ENCODE results near the gene FOXL3. TPM values are rescaled to one million over a fixed set of nuclear protein-coding genes. Genes with fewer than 3 reads are reported as not detected.

FOXL3 gene
- total RNA-seq, 1 donor from 2014 or later, result not detected

DNA sequence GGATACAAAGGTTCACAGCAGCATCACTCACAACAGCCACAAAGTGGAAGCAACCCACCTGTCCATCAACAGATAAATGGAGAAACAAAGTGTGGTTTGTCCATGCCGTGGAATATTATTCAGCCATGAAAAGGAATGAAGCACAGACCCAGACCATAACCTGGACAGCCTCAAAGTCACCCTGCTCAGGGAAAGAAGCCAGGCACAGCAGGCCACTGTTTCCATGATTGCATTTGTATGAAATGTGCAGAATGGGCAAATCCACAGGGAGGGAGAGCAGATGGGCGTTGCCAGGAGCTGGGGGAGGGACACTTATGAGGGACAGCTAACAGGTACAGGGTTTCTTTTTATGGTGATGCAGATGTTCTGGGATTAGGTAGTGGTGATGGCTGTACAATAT lies 30.3 kb downstream of the FOXL3 start:
- Mint-ChIP-seq H3K27me3 (peaks cover 37% of the 10 kb centered on the region), H3K4me1 (peaks cover 2% of the 10 kb centered on the region), H3K27ac (no peak overlapping the region), H3K36me3 (ENCODE audit: low read depth) (no peaks in the 10 kb centered on the region), H3K4me3 (no peak overlapping the region), H3K9me3 (no peaks in the 10 kb centered on the region)
- CTCF ChIA-PET, result interaction anchor here (1.8 kb wide), 1 partner anchor 317 kb away, joined by 7 read pairs; no protein-coding TSS in a partner anchor
- intact Hi-C loops (cut with micrococcal nuclease), result loop anchor here (5.0 kb wide), 1 partner anchor 407 kb away; the partner anchor contains the start of genes DNAAF5 and PRKAR1B
- DNase-seq (no peak), ATAC-seq (ENCODE audit: low read depth) (no peak)
- POLR2A ChIA-PET, result no interaction called here
- TF ChIP-seq, protein P1, sequence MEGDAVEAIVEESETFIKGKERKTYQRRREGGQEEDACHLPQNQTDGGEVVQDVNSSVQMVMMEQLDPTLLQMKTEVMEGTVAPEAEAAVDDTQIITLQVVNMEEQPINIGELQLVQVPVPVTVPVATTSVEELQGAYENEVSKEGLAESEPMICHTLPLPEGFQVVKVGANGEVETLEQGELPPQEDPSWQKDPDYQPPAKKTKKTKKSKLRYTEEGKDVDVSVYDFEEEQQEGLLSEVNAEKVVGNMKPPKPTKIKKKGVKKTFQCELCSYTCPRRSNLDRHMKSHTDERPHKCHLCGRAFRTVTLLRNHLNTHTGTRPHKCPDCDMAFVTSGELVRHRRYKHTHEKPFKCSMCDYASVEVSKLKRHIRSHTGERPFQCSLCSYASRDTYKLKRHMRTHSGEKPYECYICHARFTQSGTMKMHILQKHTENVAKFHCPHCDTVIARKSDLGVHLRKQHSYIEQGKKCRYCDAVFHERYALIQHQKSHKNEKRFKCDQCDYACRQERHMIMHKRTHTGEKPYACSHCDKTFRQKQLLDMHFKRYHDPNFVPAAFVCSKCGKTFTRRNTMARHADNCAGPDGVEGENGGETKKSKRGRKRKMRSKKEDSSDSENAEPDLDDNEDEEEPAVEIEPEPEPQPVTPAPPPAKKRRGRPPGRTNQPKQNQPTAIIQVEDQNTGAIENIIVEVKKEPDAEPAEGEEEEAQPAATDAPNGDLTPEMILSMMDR (IDR thresholded peaks at IDR 0.05), result no peak

DNA sequence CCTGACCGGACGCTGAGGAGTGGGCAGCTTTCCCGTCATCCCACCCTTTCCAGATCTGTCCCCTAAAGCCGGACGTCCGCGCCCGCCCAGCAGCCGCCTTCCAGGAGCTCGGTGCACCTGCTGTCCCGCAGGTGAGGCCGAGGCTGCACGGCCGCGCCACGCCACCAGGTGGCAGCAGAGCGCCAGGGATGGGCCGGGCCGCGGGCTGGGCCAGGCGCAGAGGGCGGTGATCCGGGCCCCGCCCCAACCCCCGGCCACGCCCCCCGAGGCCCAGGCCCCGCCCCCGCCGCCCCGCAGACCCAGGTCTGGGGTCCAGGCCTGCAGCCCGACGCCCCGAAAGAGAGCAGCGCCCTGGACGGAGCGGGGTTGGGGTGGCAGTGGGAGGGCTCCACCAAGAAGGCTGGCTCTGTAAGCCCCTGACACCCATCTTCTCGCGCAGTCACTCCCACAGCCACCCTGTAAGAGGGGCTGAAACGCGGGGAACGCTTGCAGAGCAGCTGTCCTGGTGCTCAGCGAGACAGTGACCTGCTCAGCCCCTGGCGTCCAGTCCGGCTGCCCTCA lies 32.2 kb downstream of the FOXL3 start:
- Mint-ChIP-seq H3K27me3 (peaks cover 26% of the 10 kb centered on the region), H3K9me3 (peaks cover 3% of the 10 kb centered on the region), H3K36me3 (ENCODE audit: low read depth) (no peaks in the 10 kb centered on the region), H3K4me1 (peaks cover 2% of the 10 kb centered on the region), H3K27ac (no peak overlapping the region), H3K4me3 (no peak overlapping the region)
- ATAC-seq (ENCODE audit: low read depth), result peak; percentile 100
- ChIA-PET CTCF (interaction anchor here (0.9 to 2.0 kb wide), 6 partner anchors 315 to 551 kb away, joined by 3 to 15 read pairs (median 4); no protein-coding TSS in a partner anchor), POLR2A (interaction anchor here (0.6 kb wide), 1 partner anchor 491 kb away, joined by 3 read pairs; no protein-coding TSS in a partner anchor)
- intact Hi-C loops (cut with micrococcal nuclease), result loop anchor here (1.0 to 5.0 kb wide), 4 partner anchors 405 to 861 kb away; partner anchors contain the start of genes DNAAF5 and PRKAR1B
- peak; percentile 85 for DNase-seq
- TF ChIP-seq, protein P1 (IDR thresholded peaks at IDR 0.05), result peak; percentile 66

DNA sequence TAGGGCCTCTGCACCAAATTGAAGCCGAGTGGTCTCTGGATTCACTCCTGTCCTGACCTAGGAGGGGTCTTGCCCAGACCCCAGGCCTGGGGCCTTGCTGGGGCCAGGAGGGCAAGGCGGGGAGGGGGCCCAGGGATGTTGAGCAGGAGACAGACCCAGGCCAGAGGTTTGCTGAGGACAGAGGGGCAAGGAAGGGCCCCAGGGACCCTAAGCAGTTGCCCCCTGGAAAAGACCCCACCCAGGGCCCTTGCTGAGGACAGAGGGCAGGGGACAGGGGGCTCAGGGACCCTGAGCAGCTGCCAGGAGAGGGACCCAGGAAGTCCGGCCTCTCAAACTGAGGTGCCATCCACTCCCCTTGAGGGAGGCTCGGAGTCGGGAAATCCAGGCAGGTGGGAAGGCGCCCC lies 32.7 kb downstream of the FOXL3 start:
- DNase-seq (no peak), ATAC-seq (ENCODE audit: low read depth) (no peak)
- TF ChIP-seq, protein P1 (IDR thresholded peaks at IDR 0.05), result no peak
- Mint-ChIP-seq H3K36me3 (ENCODE audit: low read depth) (no peaks in the 10 kb centered on the region), H3K9me3 (peaks cover 3% of the 10 kb centered on the region), H3K27me3 (peaks cover 23% of the 10 kb centered on the region), H3K27ac (no peak overlapping the region), H3K4me3 (no peak overlapping the region), H3K4me1 (peaks cover 2% of the 10 kb centered on the region)
- CTCF ChIA-PET, result interaction anchor here (2.0 kb wide), 1 partner anchor 451 kb away, joined by 15 read pairs; no protein-coding TSS in a partner anchor
- POLR2A ChIA-PET, result interaction anchor here (0.6 kb wide), 1 partner anchor 491 kb away, joined by 3 read pairs; no protein-coding TSS in a partner anchor
- intact Hi-C loops (cut with micrococcal nuclease), result loop anchor here (1.0 to 5.0 kb wide), 4 partner anchors 405 to 860 kb away; partner anchors contain the start of genes DNAAF5 and PRKAR1B

DNA sequence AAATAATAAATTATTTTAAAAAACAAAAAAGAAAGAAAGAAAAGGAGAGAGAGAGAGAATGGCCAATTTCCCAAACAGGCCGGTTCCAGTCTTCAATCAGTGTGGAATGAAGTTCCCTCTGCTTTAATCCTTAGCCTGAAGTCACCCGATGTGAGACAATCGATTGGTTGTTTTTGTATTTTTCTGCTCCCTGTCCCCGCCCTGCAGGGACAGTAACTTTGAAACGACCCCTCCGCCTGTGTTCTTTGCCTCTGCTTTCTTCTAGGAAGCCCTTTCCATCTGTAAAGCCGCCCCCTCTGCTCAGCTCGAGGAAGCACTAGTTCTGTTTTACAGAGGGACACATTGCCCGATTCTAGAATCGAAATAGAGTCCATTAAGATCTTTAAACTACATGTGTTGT lies 33.4 kb downstream of the FOXL3 start:
- ChIA-PET POLR2A (no interaction called here), CTCF (interaction anchor here (2.0 kb wide), 1 partner anchor 451 kb away, joined by 15 read pairs; no protein-coding TSS in a partner anchor)
- Mint-ChIP-seq H3K4me3 (no peak overlapping the region), H3K27me3 (peaks cover 23% of the 10 kb centered on the region), H3K9me3 (peaks cover 3% of the 10 kb centered on the region), H3K4me1 (peaks cover 2% of the 10 kb centered on the region), H3K36me3 (ENCODE audit: low read depth) (no peaks in the 10 kb centered on the region), H3K27ac (no peak overlapping the region)
- ATAC-seq (ENCODE audit: low read depth) (no peak), DNase-seq (no peak)
- intact Hi-C loops (cut with micrococcal nuclease), result loop anchor here (2.0 to 5.0 kb wide), 2 partner anchors 404 to 859 kb away; partner anchors contain the start of genes DNAAF5 and PRKAR1B
- TF ChIP-seq, protein P1 (IDR thresholded peaks at IDR 0.05), result no peak

DNA sequence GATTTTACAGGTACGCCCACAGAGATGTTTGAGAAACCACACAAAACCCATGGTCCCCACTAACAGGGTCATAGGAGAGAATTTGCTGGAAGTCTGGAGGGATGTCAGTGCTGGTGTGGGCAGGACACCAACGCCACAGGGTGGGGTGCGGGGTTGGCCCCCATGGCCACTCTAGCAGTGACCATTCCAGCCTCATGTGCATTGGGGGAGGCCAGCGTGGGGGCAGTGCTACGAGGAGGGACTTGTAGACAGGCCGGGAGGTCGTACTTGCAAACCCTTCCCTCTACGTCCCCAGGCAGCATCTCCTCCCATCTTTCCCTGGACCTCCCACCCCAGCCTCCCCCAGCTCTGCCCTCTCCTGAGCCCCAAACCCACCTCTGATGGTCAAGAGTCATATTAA lies 34.0 kb downstream of the FOXL3 start:
- Mint-ChIP-seq H3K27ac (no peak overlapping the region), H3K4me1 (peaks cover 2% of the 10 kb centered on the region), H3K27me3 (peaks cover 23% of the 10 kb centered on the region), H3K36me3 (ENCODE audit: low read depth) (no peaks in the 10 kb centered on the region), H3K4me3 (no peak overlapping the region), H3K9me3 (peaks cover 3% of the 10 kb centered on the region)
- TF ChIP-seq, protein P1 (IDR thresholded peaks at IDR 0.05), result no peak
- ChIA-PET POLR2A (no interaction called here), CTCF (no interaction called here)
- intact Hi-C loops (cut with micrococcal nuclease), result loop anchor here (5.0 kb wide), 1 partner anchor 403 kb away; the partner anchor contains the start of genes DNAAF5 and PRKAR1B
- DNase-seq (no peak), ATAC-seq (ENCODE audit: low read depth) (no peak)
